Measurements from ENCODE around the gene COG8. TPM values are rescaled to one million over a fixed set of nuclear protein-coding genes. Genes with fewer than 3 reads are reported as not detected.
"Not testable (repeated sequence)": the region's sequence is repeated elsewhere in the genome, so short reads cannot be mapped to it uniquely, and the experiment has no call there.

Gene COG8
- total RNA-seq, 1 donor from 2014 or later = 57.3 TPM

- no peak for TF ChIP-seq CTCF (conservative IDR thresholded peaks at IDR 0.05)
- H3K4me3 Mint-ChIP-seq = no peak overlapping the region
Measured at GRCh38 chr16:69294051-69294450, 45.3 kb downstream of the COG8 start.

DNA sequence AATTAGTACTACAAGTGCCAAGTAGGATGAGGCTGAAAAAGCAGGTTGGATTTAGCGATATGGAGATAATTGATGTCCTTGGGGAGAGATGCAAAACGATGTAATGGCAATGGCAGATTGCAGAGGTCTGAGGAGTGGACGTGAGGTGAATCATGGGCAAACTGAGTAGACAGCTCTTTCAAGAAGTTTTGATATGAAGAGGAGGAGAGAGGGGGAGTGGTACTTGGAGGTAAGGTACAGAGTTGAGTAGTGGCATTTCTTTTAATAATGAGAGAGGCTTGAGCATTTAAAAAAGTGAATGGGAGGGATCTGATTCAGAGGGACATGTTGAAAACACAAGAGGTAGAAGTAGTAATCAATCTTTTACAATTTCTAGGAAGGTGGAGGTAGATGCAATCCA lies 46.0 kb downstream of the COG8 start:
- no peaks in the 10 kb centered on the region for H3K27me3 Mint-ChIP-seq
- no peak for TF ChIP-seq CTCF (conservative IDR thresholded peaks at IDR 0.05)
- no peak overlapping the region for H3K4me3 Mint-ChIP-seq
- no peak for DNase-seq (ENCODE audit: extremely low spot score, unreplicated experiment)
- peaks cover 5% of the 10 kb centered on the region for H3K36me3 Mint-ChIP-seq
- no peaks in the 10 kb centered on the region for H3K4me1 Mint-ChIP-seq (ENCODE audit: unreplicated experiment)
- H3K9me3 Mint-ChIP-seq = no peaks in the 10 kb centered on the region
- H3K27ac Mint-ChIP-seq = no peak overlapping the region

More at GRCh38 chr16:69294051-69294450, 45.3 kb downstream of the COG8 start:
- Mint-ChIP-seq H3K36me3 (peaks cover 7% of the 10 kb centered on the region), H3K27ac (no peak overlapping the region), H3K27me3 (no peaks in the 10 kb centered on the region), H3K4me1 (ENCODE audit: unreplicated experiment) (no peaks in the 10 kb centered on the region), H3K9me3 (no peaks in the 10 kb centered on the region)
- DNase-seq (ENCODE audit: extremely low spot score, unreplicated experiment) = no peak

DNA sequence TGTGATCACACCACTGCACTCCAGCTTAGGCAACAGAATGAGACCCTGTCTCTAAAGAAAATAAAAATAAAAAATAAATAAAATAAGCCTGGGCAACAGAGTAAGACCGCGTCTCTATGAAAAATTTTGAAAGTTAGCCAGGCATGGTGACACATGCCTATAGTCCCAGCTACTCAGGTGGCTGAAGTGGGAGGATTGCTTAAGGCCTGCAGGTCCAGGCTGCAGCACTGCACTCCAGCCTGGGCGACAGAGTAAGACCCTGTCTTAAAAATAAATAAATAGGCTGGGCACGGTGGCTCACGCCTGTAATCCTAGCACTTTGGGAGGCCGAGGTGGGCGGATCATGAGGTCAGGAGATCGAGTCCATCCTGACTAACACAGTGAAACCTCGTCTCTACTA lies 47.7 kb downstream of the COG8 start:
- not testable (repeated sequence) for DNase-seq (ENCODE audit: extremely low spot score, unreplicated experiment); H3K27ac Mint-ChIP-seq; H3K27me3 Mint-ChIP-seq; H3K9me3 Mint-ChIP-seq; H3K4me3 Mint-ChIP-seq; H3K36me3 Mint-ChIP-seq; H3K4me1 Mint-ChIP-seq (ENCODE audit: unreplicated experiment)

GRCh38 chr16:69286941-69287713 lies 52.2 kb downstream of the COG8 start:
- DNase-seq (ENCODE audit: extremely low spot score, unreplicated experiment) = no peak
- no peaks in the 10 kb centered on the region for H3K4me1 Mint-ChIP-seq (ENCODE audit: unreplicated experiment)
- H3K36me3 Mint-ChIP-seq = peaks cover 7% of the 10 kb centered on the region
- no peaks in the 10 kb centered on the region for H3K27me3 Mint-ChIP-seq
- H3K27ac Mint-ChIP-seq = no peak overlapping the region
- H3K4me3 Mint-ChIP-seq = no peak overlapping the region
- peak; percentile 90 for TF ChIP-seq CTCF (conservative IDR thresholded peaks at IDR 0.05)
- H3K9me3 Mint-ChIP-seq = no peaks in the 10 kb centered on the region

GRCh38 chr16:69285240-69285639 lies 54.1 kb downstream of the COG8 start:
- no peak for TF ChIP-seq CTCF (conservative IDR thresholded peaks at IDR 0.05)
- Mint-ChIP-seq H3K27me3 (no peaks in the 10 kb centered on the region), H3K9me3 (no peaks in the 10 kb centered on the region), H3K27ac (no peak overlapping the region), H3K4me1 (ENCODE audit: unreplicated experiment) (no peaks in the 10 kb centered on the region), H3K36me3 (peaks cover 7% of the 10 kb centered on the region), H3K4me3 (no peak overlapping the region)
- DNase-seq (ENCODE audit: extremely low spot score, unreplicated experiment) = no peak

DNA sequence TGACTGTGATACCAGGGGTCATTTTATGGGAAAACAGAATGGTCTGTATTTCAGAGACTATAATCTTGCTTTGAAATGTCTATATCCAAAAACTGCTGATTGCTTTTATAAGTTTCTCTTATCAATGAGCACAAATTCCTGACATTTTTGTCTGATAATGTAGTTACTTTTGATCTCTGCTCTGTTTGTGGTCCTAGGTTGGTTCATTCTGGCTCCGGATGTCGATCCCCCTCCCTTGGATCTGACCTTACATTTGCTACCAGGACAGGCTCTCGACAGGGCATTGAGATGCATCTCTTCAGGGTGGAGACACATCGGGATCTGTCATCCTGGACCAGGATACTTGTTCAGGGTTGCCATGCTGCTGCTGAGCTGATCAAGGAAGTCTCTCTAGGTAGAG lies 55.5 kb downstream of the COG8 start:
- Mint-ChIP-seq H3K27me3 (no peaks in the 10 kb centered on the region), H3K27ac (no peak overlapping the region), H3K36me3 (peaks cover 11% of the 10 kb centered on the region), H3K4me1 (ENCODE audit: unreplicated experiment) (no peaks in the 10 kb centered on the region), H3K9me3 (no peaks in the 10 kb centered on the region), H3K4me3 (no peak overlapping the region)
- DNase-seq (ENCODE audit: extremely low spot score, unreplicated experiment) = no peak
- TF ChIP-seq CTCF (conservative IDR thresholded peaks at IDR 0.05) = no peak

Measured in type B pancreatic cell (in vitro differentiated cells).